ENCODE measurements around the gene CSTF1. TPM values are rescaled to one million over a fixed set of nuclear protein-coding genes. Genes with fewer than 3 reads are reported as not detected.

The CSTF1 gene
- total RNA-seq, result 29.0 and 29.7 TPM in 2 replicates

GRCh38 chr20:56392132-56392880, at the start of gene CSTF1, which contains the start of gene AURKA:
CSTF1 (plus strand) TSS chr20:56392645; CDS start chr20:56395553, 2,908 bp downstream.
AURKA (minus strand) TSS chr20:56392215; CDS start chr20:56388197, 4,018 bp downstream.
- peak; percentile 99 for DNase-seq (ENCODE audit: extremely low read depth, low read depth, low spot score)

DNA sequence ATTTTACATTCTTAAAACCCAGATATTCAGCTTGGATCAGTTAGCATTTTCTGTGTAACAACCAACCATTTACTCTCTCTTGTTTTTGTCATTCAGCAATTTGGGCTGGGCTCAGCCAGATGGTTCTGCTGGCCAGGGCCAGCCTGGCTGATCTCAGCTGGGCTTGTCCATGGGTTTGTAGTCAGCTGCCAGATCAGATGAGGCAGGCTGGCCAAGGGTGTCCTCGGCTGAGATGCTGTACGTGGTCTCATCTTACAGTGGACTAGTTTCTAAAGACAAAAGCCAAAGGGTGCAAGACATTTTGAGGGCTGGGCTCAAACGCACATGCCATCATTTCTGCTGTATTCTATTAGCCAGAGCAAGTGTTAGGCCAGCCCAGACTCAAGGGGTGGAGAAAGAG, 49.7 kb upstream of the CSTF1 start:
- DNase-seq (ENCODE audit: extremely low read depth, low read depth, low spot score), result no peak

DNA sequence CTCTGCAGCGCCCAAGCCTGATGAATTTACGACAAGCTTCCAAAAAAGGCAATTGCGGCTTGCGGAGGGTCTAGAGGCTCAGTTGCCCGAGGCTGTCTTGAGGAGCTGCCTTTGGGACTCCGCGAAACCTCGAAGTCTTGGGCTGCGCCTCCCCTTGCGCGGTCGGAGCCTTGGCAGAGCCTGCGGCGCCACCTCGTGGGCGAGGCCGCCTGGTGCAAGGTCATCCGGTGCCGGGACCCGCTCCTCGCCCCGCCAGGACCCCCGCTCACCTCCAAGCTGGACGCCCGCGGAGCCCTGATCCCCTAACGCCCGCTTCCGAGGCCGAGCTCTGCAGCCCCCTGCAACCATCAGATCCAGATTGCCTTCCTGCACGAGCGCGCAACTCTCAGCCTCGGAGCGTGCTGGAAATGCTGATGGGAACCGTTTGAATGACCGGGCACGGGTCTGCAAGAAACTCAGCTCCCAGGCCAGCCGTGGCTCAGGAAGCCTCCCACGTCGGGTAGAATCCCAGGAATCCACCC, 48.5 kb upstream of the CSTF1 start:
- no peak for DNase-seq (ENCODE audit: extremely low read depth, low read depth, low spot score)

GRCh38 chr20:56345911-56346310, 46.5 kb upstream of the CSTF1 start:
- DNase-seq (ENCODE audit: extremely low read depth, low read depth, low spot score), result no peak

- no peak for DNase-seq (ENCODE audit: extremely low read depth, low read depth, low spot score)
Measured at GRCh38 chr20:56347628-56348304, 44.7 kb upstream of the CSTF1 start.

DNA sequence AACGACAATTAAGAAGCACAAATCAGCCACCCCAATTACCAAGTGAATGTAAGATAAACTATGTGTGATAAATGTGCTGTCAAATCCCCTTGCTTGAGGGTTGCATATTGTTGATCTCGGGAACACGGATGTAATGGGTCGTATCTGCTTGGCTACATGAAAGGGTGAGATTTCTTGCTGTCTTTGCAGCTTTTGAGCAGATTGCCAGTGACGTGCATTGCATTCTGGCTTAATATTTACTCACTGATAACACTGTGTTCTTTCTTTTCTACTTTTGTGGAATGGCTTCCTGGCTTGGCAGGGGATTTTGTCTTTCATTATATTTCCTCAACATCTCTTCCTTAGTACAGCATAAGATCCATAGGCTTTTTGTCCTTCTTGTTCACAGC, 44.1 kb upstream of the CSTF1 start:
- DNase-seq (ENCODE audit: extremely low read depth, low read depth, low spot score), result no peak

DNA sequence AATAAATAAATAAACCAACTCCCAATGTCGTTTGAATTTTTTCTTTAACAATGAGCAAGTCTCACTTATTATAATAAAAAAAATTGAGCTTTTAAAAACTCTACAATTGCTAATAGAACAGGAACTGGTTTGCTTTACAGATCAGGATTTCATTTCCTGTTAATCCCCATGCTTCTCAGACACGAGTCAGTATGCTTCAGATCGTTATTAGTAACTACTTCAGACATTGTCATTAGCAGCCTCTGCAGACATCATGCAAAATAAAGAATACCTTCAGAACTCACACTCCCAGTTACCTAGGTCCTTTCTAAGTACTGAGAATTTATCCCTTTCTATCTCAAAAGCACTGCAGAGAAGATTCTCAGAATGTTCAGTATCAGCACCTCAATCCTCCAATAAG, 43.7 kb upstream of the CSTF1 start:
- no peak for DNase-seq (ENCODE audit: extremely low read depth, low read depth, low spot score)

- no peak for DNase-seq (ENCODE audit: extremely low read depth, low read depth, low spot score)
Measured at GRCh38 chr20:56350842-56351241, 41.6 kb upstream of the CSTF1 start.

DNA sequence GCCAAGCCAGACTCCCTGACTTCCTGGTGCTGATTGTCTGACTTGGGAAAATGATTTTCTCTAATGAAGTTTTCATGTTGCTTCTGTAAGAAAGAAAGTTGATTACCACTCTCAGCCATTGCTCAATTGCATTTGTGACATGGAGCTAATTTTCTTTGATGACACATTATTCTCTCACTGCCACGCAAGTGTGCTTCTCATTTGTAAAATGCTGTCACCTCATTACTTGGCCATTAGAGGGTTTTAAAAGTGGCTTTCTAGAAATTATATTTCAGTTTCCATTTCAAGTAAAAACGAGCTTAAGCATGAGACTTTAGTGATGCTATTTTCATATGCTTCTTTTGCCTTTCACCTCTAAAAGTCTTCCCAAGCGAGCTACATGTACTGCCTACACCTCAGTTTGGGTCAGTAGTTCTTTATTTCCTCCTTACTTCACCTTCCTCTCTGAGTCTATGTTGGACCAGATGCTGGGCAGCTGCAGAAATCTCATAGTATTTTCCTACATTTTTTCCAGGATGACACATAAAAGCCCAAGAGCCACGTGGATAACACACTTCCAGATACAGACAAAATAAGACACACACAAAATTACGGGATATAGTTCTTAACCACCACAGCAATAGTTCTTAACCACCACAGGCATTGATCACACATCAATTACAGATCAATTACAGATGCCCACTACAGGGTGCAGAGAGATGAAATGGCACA, 39.9 kb upstream of the CSTF1 start:
- DNase-seq (ENCODE audit: extremely low read depth, low read depth, low spot score), result no peak

GRCh38 chr20:56353356-56353755, 39.1 kb upstream of the CSTF1 start:
- DNase-seq (ENCODE audit: extremely low read depth, low read depth, low spot score), result no peak

GRCh38 chr20:56358070-56358469, 34.4 kb upstream of the CSTF1 start:
- DNase-seq (ENCODE audit: extremely low read depth, low read depth, low spot score), result no peak

DNA sequence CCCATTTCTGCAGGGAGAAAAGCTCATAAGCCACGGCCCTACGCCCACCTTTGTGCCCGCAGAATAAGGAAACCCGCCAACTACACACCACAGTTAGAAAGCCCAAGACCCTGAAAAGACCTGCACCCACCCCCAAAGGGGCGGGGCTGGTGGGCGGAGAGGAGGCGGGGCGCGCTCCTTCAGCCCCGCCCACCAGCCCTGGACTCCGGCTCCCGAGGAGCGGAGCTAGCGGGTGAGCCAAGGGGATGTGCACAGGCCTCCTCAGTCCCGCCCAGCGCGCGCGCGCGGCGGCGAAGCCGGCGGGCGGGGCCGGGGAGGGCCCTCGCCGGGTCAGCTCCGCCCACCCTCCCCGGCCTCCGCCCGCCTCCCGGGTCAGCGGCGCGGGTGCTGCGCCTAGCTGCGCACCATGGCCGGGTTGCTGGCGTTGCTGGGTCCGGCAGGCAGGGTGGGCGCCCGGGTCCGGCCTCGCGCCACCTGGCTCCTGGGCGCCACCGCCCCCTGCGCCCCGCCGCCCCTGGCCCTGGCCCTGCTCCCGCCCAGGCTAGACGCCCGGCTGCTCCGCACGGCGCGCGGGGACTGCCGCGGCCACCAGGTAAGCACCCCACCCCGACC, 33.7 kb upstream of the CSTF1 start, which contains the start of gene FAM210B:
FAM210B (plus strand) TSS at position 375 of the 612 bp plus-strand sequence; CDS start at position 407, 32 bp downstream.
- no peak for DNase-seq (ENCODE audit: extremely low read depth, low read depth, low spot score)

GRCh38 chr20:56359212-56360132, 33.0 kb upstream of the CSTF1 start:
- no peak for DNase-seq (ENCODE audit: extremely low read depth, low read depth, low spot score)

DNA sequence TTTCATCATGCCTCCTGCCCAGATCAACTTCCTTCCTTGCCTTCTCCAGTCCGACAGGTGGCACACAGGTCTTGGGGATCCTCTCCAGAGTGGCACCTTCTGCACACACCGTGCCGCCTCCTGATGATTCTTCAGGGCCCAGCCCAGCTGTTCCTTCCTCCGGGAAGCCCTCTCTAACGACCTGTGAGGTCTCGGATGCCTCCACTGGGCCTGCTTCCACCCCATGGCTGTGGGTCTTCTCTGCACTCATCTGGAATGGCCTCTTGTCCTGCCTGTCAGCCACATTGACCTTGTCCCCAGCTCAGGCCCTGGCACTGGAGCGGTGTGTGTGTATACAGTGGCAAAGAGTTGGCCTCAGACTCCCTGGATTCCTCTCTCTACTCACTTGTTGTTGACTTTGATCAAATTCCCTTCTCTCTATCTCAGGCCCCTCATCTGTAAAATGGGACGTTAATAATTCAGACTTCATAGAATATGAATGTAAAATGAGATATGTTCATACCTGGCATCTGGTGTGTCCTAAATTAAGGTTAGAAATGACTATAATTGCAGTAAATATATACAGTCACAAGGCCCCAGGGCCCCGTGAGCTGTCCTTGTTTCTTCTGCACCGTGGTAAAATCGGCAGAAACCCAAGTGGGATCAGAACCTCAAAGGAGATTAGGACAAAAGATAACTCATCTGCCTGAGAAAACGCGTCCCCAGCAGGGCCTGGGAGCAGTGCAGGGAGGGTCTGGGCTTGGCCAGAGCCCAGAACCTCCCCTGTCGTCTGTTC, 32.1 kb upstream of the CSTF1 start:
- DNase-seq (ENCODE audit: extremely low read depth, low read depth, low spot score), result no peak

DNA sequence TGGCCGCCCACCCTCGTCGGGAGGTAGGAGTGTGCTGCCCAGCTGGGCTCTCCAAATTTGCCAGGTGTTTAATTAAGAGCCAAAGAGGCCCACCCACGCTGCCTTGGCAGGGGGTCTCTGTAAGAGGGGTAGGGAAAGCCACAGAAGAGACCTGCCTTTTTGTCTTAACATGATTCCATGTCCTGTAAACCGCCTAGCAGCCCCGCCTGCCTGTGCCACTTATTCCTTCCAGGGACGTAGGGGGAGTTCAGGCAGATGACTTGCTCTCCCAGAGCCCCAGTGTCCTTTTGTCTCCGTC, 31.6 kb upstream of the CSTF1 start:
- DNase-seq (ENCODE audit: extremely low read depth, low read depth, low spot score), result no peak

GRCh38 chr20:56361900-56362299, 30.5 kb upstream of the CSTF1 start:
- DNase-seq (ENCODE audit: extremely low read depth, low read depth, low spot score), result no peak

DNA sequence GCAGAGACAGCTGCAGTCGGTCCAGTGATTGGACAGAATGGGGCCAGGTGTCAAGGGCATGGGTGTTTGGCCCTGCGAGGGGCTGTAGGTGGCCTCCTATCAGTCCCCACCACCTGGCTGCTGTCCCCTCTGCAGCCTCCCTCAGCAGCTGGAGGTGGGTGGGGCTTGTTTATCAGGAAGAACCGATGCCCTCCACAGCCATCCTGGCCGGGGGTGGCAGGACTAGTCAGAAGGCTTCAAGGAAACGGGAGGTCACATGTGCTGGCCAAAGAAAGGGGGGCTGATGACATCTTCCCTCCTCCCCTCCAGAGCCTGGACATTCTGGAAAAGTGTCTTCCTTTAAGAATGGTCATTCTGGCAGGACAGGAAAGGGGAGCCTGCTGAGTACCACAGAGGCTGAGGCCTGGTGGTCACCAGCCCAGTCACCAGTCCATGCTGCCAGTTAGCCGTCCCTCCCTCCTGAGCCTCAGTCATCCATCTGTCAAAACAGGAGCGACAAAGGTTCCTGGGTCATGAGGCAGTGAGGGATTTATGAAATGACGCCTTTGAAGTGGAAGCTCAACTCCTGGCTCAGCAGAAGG, 29.5 kb upstream of the CSTF1 start:
- DNase-seq (ENCODE audit: extremely low read depth, low read depth, low spot score), result no peak

DNA sequence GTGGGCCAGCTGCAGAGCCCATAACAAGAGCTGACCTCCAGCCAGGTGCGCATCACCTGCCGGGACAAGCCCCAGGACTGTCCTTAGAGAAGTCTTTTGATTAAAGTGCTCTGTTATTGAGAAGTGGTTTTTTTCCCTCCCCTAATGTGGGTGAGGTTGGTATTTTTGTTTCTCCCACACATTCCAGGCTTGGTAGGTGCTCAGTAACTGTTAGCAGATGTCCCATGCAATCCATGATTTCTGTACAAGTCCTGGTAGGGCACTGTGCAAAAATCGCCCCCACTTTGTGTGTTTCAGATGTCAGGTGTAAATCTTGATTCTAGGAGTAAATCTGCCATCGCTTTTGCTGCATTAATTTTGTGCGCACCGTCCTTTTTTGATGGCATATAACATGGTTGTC, 29.0 kb upstream of the CSTF1 start:
- DNase-seq (ENCODE audit: extremely low read depth, low read depth, low spot score), result no peak

Data from glomerular endothelial cell (primary cell).